ENCODE results near the gene LHX6.

The LHX6 gene

GRCh38 chr9:122215663-122216062, 13.1 kb downstream of the LHX6 start:
- no peak for DNase-seq

GRCh38 chr9:122214507-122214906, 14.2 kb downstream of the LHX6 start:
- DNase-seq: no peak

GRCh38 chr9:122213589-122214413, 15.0 kb downstream of the LHX6 start:
- no peak for DNase-seq

- no peak for DNase-seq
Observed at GRCh38 chr9:122213102-122213588, 15.6 kb downstream of the LHX6 start.

- no peak for DNase-seq
Observed at GRCh38 chr9:122212473-122213004, 16.2 kb downstream of the LHX6 start.

GRCh38 chr9:122209451-122209850, 19.3 kb downstream of the LHX6 start:
- DNase-seq: no peak

- no peak for DNase-seq
Observed at GRCh38 chr9:122207096-122207495, 21.7 kb downstream of the LHX6 start.

- DNase-seq: peak; percentile 14
Observed at GRCh38 chr9:122206118-122207046, 22.4 kb downstream of the LHX6 start.

- no peak for DNase-seq
Observed at GRCh38 chr9:122205176-122205575, 23.6 kb downstream of the LHX6 start.

GRCh38 chr9:122204491-122204890, 24.3 kb downstream of the LHX6 start:
- DNase-seq: no peak

GRCh38 chr9:122204055-122204454, 24.7 kb downstream of the LHX6 start:
- no peak for DNase-seq

- DNase-seq: no peak
Observed at GRCh38 chr9:122202111-122202510, 26.6 kb downstream of the LHX6 start.

- DNase-seq: no peak
Observed at GRCh38 chr9:122201641-122202040, 27.1 kb downstream of the LHX6 start.

GRCh38 chr9:122200960-122201595, 27.7 kb downstream of the LHX6 start:
- DNase-seq: no peak

- DNase-seq: no peak
Observed at GRCh38 chr9:122197882-122198281, 30.9 kb downstream of the LHX6 start.

- no peak for DNase-seq
Observed at GRCh38 chr9:122197426-122197825, 31.3 kb downstream of the LHX6 start.

GRCh38 chr9:122195875-122196274, 32.9 kb downstream of the LHX6 start:
- no peak for DNase-seq

- DNase-seq: no peak
Observed at GRCh38 chr9:122193651-122194050, 35.1 kb downstream of the LHX6 start.

GRCh38 chr9:122192914-122193525, 35.7 kb downstream of the LHX6 start:
- DNase-seq: no peak

- no peak for DNase-seq
Observed at GRCh38 chr9:122192261-122192875, 36.4 kb downstream of the LHX6 start.

GRCh38 chr9:122191584-122191983, 37.2 kb downstream of the LHX6 start:
- no peak for DNase-seq
